RWPE1 (cell line): ENCODE measurements around the gene MAN1A1.

Experiments used
- CTCF ChIA-PET: fragments of 350-600 bp; sonication (Branson Sonifier 250); formaldehyde crosslinking; extraction: SDS; loops from one replicate; lab custom pipeline; 2021; lab: Yijun Ruan, JAX
- POLR2A ChIA-PET: fragments of 400-600 bp; formaldehyde crosslinking; extraction: SDS; loops from one replicate; lab custom pipeline; 2020; ENCODE audit warnings: antibody characterized with exemption; ENCODE audit not compliant: low non-redundant PET; lab: Yijun Ruan, JAX
- DNase-seq: peaks from one replicate; pipeline ENCODE4 v3.0.0; 2012; ENCODE audit warnings: low spot score
- H3K27ac ChIP-seq: fragments of 450-650 bp; 2 replicates; pipeline ENCODE4 v1.5.1; 2017
- TF ChIP-seq, protein P1 (sequence below): fragments of 450-650 bp; conservative IDR thresholded peaks from 2 replicates; pipeline ENCODE4 v1.5.1; 2017; ENCODE audit warnings: low read depth, mild to moderate bottlenecking

The MAN1A1 gene

DNA sequence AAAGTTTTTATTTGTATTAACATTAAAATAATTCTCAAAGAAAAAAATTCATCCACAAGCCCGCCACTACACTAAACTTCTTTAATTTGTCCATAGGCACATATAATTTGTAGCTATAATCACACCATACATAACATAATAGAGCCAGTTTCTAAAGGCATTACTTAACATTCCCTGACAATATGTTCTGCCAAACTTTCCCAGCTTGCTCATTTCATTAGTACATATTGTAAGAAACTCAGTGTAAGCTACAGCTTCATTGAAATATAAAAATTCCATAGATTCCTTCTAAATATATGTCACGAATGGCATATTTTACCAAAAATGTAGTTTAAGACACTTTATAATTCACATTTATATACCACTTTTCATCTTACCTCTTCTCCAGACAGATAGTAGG, 59.3 kb downstream of the MAN1A1 start:
- DNase-seq: no peak
- H3K27ac ChIP-seq: no peak overlapping the region
- ChIA-PET POLR2A (no interaction called here), CTCF (no interaction called here)
- TF ChIP-seq, protein P1, sequence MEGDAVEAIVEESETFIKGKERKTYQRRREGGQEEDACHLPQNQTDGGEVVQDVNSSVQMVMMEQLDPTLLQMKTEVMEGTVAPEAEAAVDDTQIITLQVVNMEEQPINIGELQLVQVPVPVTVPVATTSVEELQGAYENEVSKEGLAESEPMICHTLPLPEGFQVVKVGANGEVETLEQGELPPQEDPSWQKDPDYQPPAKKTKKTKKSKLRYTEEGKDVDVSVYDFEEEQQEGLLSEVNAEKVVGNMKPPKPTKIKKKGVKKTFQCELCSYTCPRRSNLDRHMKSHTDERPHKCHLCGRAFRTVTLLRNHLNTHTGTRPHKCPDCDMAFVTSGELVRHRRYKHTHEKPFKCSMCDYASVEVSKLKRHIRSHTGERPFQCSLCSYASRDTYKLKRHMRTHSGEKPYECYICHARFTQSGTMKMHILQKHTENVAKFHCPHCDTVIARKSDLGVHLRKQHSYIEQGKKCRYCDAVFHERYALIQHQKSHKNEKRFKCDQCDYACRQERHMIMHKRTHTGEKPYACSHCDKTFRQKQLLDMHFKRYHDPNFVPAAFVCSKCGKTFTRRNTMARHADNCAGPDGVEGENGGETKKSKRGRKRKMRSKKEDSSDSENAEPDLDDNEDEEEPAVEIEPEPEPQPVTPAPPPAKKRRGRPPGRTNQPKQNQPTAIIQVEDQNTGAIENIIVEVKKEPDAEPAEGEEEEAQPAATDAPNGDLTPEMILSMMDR: no peak

DNA sequence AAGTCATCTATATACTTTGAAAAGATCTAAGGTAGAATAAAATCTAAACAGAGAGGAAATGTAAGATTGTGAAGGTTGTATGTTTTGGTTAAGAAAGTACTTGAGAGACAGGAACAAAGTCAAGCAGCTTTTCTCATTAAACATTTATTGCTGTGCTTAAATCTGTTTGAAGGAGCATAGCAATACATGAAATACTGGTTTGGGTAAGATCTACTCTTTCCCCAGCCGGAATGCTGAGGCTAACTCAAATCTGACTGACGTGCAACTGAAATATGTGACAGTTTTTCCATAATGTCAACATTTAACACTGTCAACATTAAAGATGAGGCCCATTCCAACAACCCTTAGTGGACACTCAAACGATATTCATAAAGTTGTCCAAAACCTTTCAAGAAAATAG, 59.9 kb downstream of the MAN1A1 start:
- TF ChIP-seq, protein P1: no peak
- DNase-seq: no peak
- no peak overlapping the region for H3K27ac ChIP-seq
- CTCF ChIA-PET: no interaction called here
- POLR2A ChIA-PET: no interaction called here

DNA sequence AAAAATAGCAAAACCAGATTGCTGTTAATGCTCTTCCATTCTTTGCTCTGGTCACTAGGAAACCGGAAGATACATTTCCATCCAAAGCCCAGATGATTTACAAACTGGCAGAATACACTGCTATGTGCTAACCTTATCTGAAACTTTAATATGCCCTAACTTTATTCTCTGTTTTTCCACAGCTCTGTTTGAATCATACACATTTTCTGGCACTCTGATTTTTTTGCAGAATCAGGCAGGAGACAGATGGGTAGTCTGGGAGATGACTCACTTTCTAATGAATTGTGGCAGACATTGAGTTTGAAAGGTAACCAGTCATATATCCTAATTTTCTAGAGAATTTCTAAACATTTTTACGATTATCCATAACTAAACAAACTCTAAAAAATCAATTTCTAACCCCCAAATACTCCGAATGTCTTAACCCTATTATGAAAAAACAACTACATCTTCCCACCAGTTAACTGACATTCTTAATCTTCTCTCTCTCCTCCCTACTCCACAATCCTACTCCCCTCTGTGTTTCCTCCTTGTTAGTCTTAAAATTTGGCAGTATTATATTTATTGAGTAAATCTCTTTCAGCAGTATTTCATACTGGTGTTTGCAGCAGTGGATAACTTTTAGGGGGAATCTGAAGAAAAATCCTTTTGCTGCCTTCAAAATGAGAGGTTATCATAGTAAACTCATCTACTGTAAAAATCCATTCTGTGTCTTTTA, 63.5 kb downstream of the MAN1A1 start:
- H3K27ac ChIP-seq: no peak overlapping the region
- ChIA-PET POLR2A (no interaction called here), CTCF (interaction anchor here (0.7 kb wide), 1 partner anchor 1614 kb away, joined by 4 read pairs; no protein-coding TSS in a partner anchor)
- TF ChIP-seq, protein P1: no peak
- DNase-seq: no peak

DNA sequence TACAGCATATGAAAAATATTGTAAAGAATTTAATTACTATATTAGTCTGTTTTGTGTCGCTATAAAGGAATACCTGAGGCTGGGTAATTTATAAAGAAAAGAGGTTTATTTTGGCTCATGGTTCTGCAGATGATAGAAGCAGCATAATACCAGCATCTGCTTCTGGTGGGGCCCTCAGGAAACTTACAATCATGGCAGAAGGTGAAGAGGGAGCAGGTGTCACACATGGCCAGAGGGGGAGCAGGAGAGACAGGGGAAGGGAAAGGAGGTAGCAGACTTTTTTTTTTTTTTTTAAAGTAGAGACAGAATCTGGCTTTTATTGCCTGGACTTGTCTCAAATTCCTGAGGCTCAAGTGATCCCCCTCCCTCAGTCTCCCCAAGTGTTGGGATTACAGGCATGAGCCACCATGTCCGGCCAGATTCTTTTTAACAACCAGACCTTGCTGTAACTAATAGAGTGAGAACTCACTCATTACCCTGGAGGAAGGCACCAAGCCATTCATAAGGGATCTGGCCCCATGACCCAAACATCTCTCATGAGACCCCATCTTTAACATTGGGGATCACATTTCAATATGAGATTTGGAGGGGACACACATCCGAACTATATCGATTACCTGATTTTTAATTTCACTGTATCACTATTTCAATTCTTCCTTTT, 64.6 kb downstream of the MAN1A1 start:
- no peak for DNase-seq
- POLR2A ChIA-PET: no interaction called here
- no peak overlapping the region for H3K27ac ChIP-seq
- TF ChIP-seq, protein P1: 0 out of 2 replicates have a peak, but pooled peaks have one; percentile 14
- CTCF ChIA-PET: no interaction called here

DNA sequence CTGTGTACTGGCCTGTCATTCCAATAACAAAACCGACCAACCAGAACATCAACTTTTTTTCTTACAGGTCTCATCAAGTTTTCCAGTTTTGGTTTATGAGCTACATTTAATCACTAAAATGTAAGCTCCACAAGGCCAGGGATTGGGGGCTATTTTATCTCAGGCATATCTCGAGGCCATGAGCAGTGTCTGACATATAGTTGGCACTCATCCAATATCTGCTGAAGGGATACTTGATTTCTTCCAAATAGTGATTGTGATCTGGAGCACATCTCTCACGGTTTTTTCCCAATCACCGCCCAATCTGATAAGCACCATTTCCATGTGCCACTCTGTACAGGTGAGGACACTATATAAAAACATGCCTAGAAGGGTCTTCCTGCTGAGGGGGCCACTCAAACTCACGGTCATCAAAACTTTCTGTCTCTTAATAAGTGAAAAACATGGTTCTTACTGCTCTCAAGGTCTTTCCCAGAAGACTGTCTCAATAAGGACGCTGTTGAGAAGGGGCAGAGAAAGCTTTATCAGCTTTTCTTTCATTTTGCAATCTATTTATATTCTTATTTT, 65.5 kb downstream of the MAN1A1 start:
- DNase-seq: no peak
- TF ChIP-seq, protein P1: no peak
- CTCF ChIA-PET: no interaction called here
- POLR2A ChIA-PET: no interaction called here
- no peak overlapping the region for H3K27ac ChIP-seq

DNA sequence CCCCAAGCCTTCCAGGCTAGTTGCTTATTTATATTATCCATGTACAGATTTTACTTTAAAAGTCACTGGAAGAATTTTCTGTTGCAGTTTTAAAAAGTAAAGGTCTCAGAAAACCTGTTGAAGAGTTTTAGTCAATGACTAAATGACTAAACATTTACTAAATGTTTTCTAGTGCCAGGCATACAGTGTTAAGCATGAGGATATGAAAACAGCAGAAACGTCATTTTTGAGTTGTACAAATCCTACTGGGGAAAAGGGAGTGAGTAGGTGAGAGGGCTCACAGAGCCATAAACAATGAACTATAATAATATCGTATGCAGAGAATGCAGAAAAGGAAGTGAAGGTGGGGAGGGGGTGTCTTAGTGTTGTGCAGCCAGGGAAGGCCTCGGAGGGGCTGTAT, 66.3 kb downstream of the MAN1A1 start:
- ChIA-PET CTCF (no interaction called here), POLR2A (no interaction called here)
- H3K27ac ChIP-seq: no peak overlapping the region
- TF ChIP-seq, protein P1: no peak
- no peak for DNase-seq
